ENCODE results near the gene ELF3. TPM values are rescaled to one million over a fixed set of nuclear protein-coding genes. Genes with fewer than 3 reads are reported as not detected.

ELF3 gene
- total and polyA plus RNA-seq, 2 of the 13 experiments (the other 11 are each of a cell fraction or from before 2014, with no cell fraction given) = 11.5 to 55.1 TPM

- Histone ChIP-seq H3K4me3 (replicated peaks in 1 of 3; ENCODE audit: insufficient read depth in 1 of 3, low read depth in 2 of 3, low read length in 3 of 3) (peak overlapping the region in 1 of 3 experiments; percentile 49; a peak in 2 of 6 replicates), H3K36me3 (replicated peaks in 1 of 2; ENCODE audit: control insufficient read depth in 1 of 2, insufficient read depth in 2 of 2, low read length in 2 of 2) (no peaks in the 10 kb centered on the region), H3K4me1 (ENCODE audit: insufficient read depth, low read length) (peaks cover 73% of the 10 kb centered on the region), H3K9ac (ENCODE audit: insufficient read depth, low read depth, low read length) (peak overlapping the region; percentile 33; the same call in 1 of the 2 replicates), H3K79me2 (ENCODE audit: insufficient read depth, low read length) (no peaks in the 10 kb centered on the region), H4K20me1 (ENCODE audit: insufficient read depth, low read length) (no peaks in the 10 kb centered on the region), H3K27ac (ENCODE audit: extremely low read length, insufficient read depth, low read length) (peak overlapping the region; percentile 16), H3K4me2 (ENCODE audit: low read depth, low read length) (peak overlapping the region; percentile 74), H3K27me3 (ENCODE audit: control insufficient read depth in 1 of 2, insufficient read depth in 2 of 2, low read length in 2 of 2) (no peaks in the 10 kb centered on the region), H2AFZ (ENCODE audit: low read length) (no peak overlapping the region), H3K9me3 (ENCODE audit: low read length) (no peaks in the 10 kb centered on the region)
- DNase-seq (ENCODE audit: low spot score) (peak; percentile 63), ATAC-seq (peak; percentile 83), FAIRE-seq (peak; percentile 69)
- ChIA-PET POLR2A (interaction anchor here (1.5 to 4.2 kb wide), 6 partner anchors 10 to 39 kb away, joined by 3 to 31 read pairs (median 26); partner anchors contain the start of gene ELF3), CTCF (ENCODE audit: low intra/inter-chr PET ratio, low total read pairs) (no interaction called here)
- 4% methylated on average over 5 of the region's 5 CpGs for WGBS (ENCODE audit: low lambda C conversion rate)
- in situ Hi-C loops (cut with HindIII; ENCODE audit: extremely low pct_ligation_motif_present, low pct_unique_long_range_greater_than_20kb) = no loop called here
- intact Hi-C loops (cut with micrococcal nuclease; ENCODE audit: unreplicated experiment) = no loop called here
- no TSS peak for BruUV-seq (replicated peaks)
- TF ChIP-seq SMC3 (IDR thresholded peaks at IDR 0.05; ENCODE audit: low read length) = no peak
- no peak for TF ChIP-seq MAX (IDR thresholded peaks at IDR 0.05)
- no peak for TF ChIP-seq KLF15 (CRISPR knock-in tag; IDR thresholded peaks at IDR 0.05; ENCODE audit: borderline replicate concordance)
- TF ChIP-seq ZNF567 (CRISPR knock-in tag; IDR thresholded peaks at IDR 0.05; ENCODE audit: borderline replicate concordance) = no peak
- no peak for TF ChIP-seq ZNF674 (CRISPR knock-in tag; IDR thresholded peaks at IDR 0.05; ENCODE audit: low read depth)
- no peak for TF ChIP-seq SRSF4 (IDR thresholded peaks at IDR 0.05; ENCODE audit: low read depth, low read length, poor library complexity, severe bottlenecking)
- no peak for TF ChIP-seq DMTF1 (CRISPR knock-in tag; IDR thresholded peaks at IDR 0.05)
- no peak for TF ChIP-seq SOX13 (IDR thresholded peaks at IDR 0.05)
- TF ChIP-seq SOX13 (CRISPR knock-in tag; conservative IDR thresholded peaks at IDR 0.05 in 1 of 2, IDR thresholded peaks at IDR 0.05 in 1 of 2) = peak in 1 of 2 experiments; percentile 95; a peak in 2 of 4 replicates
- TF ChIP-seq DR1 (CRISPR knock-in tag; IDR thresholded peaks at IDR 0.05) = no peak
- no peak; the same call in 1 of the 2 replicates for TF ChIP-seq HOMEZ (CRISPR knock-in tag; IDR thresholded peaks at IDR 0.05; ENCODE audit: low read depth)
- TF ChIP-seq CERS6 (CRISPR knock-in tag; IDR thresholded peaks at IDR 0.05) = no peak
- TF ChIP-seq XBP1 (CRISPR knock-in tag; IDR thresholded peaks at IDR 0.05) = no peak
- TF ChIP-seq ZNF143 (CRISPR knock-in tag; IDR thresholded peaks at IDR 0.05) = no peak
- TF ChIP-seq GZF1 (CRISPR knock-in tag; IDR thresholded peaks at IDR 0.05) = no peak
- 0 out of 2 replicates have a peak, but pooled peaks have one; percentile 69 for TF ChIP-seq NFKBIZ (CRISPR knock-in tag; IDR thresholded peaks at IDR 0.05)
- TF ChIP-seq PRMT3 (CRISPR knock-in tag; IDR thresholded peaks at IDR 0.05; ENCODE audit: borderline replicate concordance, low read depth) = no peak
- TF ChIP-seq HDAC6 (IDR thresholded peaks at IDR 0.05; ENCODE audit: low read depth, low read length) = no peak
Observed at GRCh38 chr1:202046748-202047708, 36.6 kb downstream of the ELF3 start.
